K562 (cell line): ENCODE measurements around the gene ZBTB48.

Source experiments
- KLF10 ChIP-seq: fragments of 250-450 bp; sonication (Bioruptor Pico); IDR thresholded peaks from 2 replicates; pipeline ENCODE4 v1.6.1; 2021; ENCODE audit warnings: matching md5 sums
- POLR2AphosphoS5 ChIP-seq: IDR thresholded peaks from 2 replicates; pipeline ENCODE4 v1.6.1; 2011; ENCODE audit warnings: mild to moderate bottlenecking, low read depth, low read length, moderate library complexity; ENCODE audit not compliant: control insufficient read depth, insufficient read depth
- TBL1XR1 ChIP-seq, 2 experiments: IDR thresholded peaks; 2 replicates each; pipeline ENCODE4 v1.6.1; 2012; ENCODE audit warnings: improper control_type of control experiment in 2 of 2, low read length in 2 of 2, mild to moderate bottlenecking in 1 of 2
- ZNF253 ChIP-seq: fragments of 250-450 bp; sonication (Bioruptor Pico); conservative IDR thresholded peaks from 2 replicates; pipeline ENCODE4 v1.6.1; 2021; ENCODE audit warnings: mild to moderate bottlenecking
- TF ChIP-seq, protein P1 (sequence below), 2 experiments: IDR thresholded peaks; 2 replicates each; pipeline ENCODE4 v1.6.1; 2012; ENCODE audit warnings: improper control_type of control experiment in 2 of 2, low read depth in 2 of 2, low read length in 2 of 2, borderline replicate concordance in 1 of 2

DNA sequence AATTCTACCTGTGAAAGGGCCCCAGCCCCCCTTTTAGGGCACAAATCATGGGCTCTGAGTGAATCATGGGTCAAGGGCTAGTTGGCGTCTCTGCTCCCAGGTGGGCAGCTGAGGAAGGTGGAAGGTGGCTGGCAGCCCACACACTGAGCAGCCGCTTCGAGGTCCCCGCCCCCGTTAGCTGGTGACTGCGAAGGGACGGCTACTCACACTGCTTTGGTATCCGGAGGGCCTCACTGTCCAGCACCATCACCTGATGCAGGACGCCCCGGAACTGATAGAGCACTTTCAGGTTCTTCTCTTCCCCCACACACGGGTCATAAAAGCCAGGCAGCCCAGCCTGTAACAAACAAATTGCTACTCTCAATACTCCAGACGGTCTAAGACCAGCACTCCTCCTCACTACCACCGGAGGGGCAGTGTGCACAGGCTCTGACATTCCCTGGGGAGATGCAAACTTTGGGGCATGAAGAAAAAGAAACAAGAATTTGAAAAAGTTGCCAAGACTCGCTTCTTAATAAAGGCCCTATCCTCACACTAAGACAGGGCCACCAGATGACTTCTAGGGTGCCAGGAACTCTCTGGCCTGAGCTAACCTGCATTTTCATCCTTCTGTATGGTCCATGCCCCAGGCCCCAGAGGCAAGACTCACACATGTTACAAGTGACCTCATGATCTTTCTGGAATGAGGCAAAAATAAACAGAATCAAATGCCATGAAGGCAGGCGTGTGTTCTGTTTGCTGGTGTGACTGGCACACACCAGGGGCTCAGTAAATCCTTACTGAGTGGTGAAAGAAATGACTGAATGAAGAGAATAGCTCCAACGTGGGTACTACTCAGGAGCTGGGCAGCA is 56.3 kb downstream of the ZBTB48 start:
- TF ChIP-seq POLR2AphosphoS5, result no peak
- no peak for TF ChIP-seq ZNF253 (CRISPR knock-in tag)
- no peak for TF ChIP-seq TBL1XR1 (IDR thresholded peaks at IDR 0.05; ENCODE audit: low read length in 2 of 2)
- no peak for TF ChIP-seq KLF10
- TF ChIP-seq, protein P1, sequence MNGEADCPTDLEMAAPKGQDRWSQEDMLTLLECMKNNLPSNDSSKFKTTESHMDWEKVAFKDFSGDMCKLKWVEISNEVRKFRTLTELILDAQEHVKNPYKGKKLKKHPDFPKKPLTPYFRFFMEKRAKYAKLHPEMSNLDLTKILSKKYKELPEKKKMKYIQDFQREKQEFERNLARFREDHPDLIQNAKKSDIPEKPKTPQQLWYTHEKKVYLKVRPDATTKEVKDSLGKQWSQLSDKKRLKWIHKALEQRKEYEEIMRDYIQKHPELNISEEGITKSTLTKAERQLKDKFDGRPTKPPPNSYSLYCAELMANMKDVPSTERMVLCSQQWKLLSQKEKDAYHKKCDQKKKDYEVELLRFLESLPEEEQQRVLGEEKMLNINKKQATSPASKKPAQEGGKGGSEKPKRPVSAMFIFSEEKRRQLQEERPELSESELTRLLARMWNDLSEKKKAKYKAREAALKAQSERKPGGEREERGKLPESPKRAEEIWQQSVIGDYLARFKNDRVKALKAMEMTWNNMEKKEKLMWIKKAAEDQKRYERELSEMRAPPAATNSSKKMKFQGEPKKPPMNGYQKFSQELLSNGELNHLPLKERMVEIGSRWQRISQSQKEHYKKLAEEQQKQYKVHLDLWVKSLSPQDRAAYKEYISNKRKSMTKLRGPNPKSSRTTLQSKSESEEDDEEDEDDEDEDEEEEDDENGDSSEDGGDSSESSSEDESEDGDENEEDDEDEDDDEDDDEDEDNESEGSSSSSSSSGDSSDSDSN (IDR thresholded peaks at IDR 0.05; ENCODE audit: borderline replicate concordance in 1 of 2, low read depth in 2 of 2, low read length in 2 of 2), result no peak
